ENCODE measurements around the gene AXL.
"Not testable (repeated sequence)": the region's sequence is repeated elsewhere in the genome, so short reads cannot be mapped to it uniquely, and the experiment has no call there.

The AXL gene

GRCh38 chr19:41218615-41219507, at the start of gene AXL:
Gene AXL, plus strand, starts transcription at chr19:41219223. Its CDS starts 170 bp downstream, at chr19:41219393.
- no peak for DNase-seq

GRCh38 chr19:41172297-41173164, 46.5 kb upstream of the AXL start:
- DNase-seq = no peak

GRCh38 chr19:41174297-41174928, 44.6 kb upstream of the AXL start:
- no peak for DNase-seq

GRCh38 chr19:41175801-41176777, 42.9 kb upstream of the AXL start:
- DNase-seq = peak; percentile 71 to 74

- DNase-seq = not testable (repeated sequence)
Measured at GRCh38 chr19:41180173-41180572, 38.9 kb upstream of the AXL start.

- DNase-seq = no peak
Measured at GRCh38 chr19:41186971-41187883, 31.8 kb upstream of the AXL start.

GRCh38 chr19:41187884-41188279, 31.1 kb upstream of the AXL start:
- DNase-seq = no peak

GRCh38 chr19:41189425-41190065, 29.5 kb upstream of the AXL start:
- no peak for DNase-seq

GRCh38 chr19:41192574-41193429, 26.2 kb upstream of the AXL start, which contains the start of gene CYP2S1:
Gene CYP2S1, plus strand, starts transcription at chr19:41193219. Its CDS starts 46 bp downstream, at chr19:41193265.
- peak; percentile 28 to 37 for DNase-seq

GRCh38 chr19:41193430-41194156, 25.4 kb upstream of the AXL start:
- DNase-seq = no peak

GRCh38 chr19:41194157-41194552, 24.9 kb upstream of the AXL start:
- peak; percentile 35 to 47 for DNase-seq

- peak; percentile 88 for DNase-seq
Measured at GRCh38 chr19:41195675-41196497, 23.1 kb upstream of the AXL start.

- DNase-seq = no peak
Measured at GRCh38 chr19:41198559-41198958, 20.5 kb upstream of the AXL start.

- no peak for DNase-seq
Measured at GRCh38 chr19:41203371-41203770, 15.7 kb upstream of the AXL start.

GRCh38 chr19:41204338-41204737, 14.7 kb upstream of the AXL start:
- peak; percentile 70 to 92 for DNase-seq

- DNase-seq = no peak
Measured at GRCh38 chr19:41205995-41206394, 13.0 kb upstream of the AXL start.

- no peak for DNase-seq
Measured at GRCh38 chr19:41206456-41206855, 12.6 kb upstream of the AXL start.
